ENCODE measurements around the gene ADORA2B. TPM values are rescaled to one million over a fixed set of nuclear protein-coding genes. Genes with fewer than 3 reads are reported as not detected.
A peak's percentile ranks its signal among the peaks of the same experiment; 100 is the strongest.

Gene ADORA2B
- total RNA-seq, 2 donors from 2014 or later: 1.3 to 14.6 TPM

DNA sequence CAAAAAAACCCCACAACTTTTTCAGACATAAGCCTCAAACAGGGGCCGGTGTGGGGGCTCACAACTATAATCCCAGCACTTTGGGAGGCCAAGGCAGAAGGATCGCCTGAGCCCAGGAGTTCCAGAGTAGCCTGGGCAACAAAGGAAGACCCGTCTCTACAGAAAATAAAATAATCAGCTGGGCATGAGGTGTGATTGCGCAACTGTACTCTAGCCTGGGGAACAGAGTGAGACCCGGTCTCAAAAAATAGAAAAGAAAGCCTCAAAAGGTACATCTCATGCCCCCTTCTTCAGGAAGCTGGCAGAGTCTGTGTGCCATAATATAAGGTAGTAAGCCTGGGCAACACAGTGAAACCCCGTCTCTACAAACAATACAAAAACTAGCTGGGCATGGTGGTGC lies 51.4 kb downstream of the ADORA2B start:
- Histone ChIP-seq H3K9me3 (no peaks in the 10 kb centered on the region), H3K4me3 (no peak overlapping the region), H3K4me1 (replicated peaks) (peaks cover 7% of the 10 kb centered on the region), H3K36me3 (no peaks in the 10 kb centered on the region), H3K27ac (no peak overlapping the region), H3K27me3 (replicated peaks; ENCODE audit: insufficient read depth) (no peaks in the 10 kb centered on the region)
- TF ChIP-seq POLR2AphosphoS5 (IDR thresholded peaks at IDR 0.05) (no peak), POLR2A (IDR thresholded peaks at IDR 0.05) (no peak)
- TF ChIP-seq, protein P1, sequence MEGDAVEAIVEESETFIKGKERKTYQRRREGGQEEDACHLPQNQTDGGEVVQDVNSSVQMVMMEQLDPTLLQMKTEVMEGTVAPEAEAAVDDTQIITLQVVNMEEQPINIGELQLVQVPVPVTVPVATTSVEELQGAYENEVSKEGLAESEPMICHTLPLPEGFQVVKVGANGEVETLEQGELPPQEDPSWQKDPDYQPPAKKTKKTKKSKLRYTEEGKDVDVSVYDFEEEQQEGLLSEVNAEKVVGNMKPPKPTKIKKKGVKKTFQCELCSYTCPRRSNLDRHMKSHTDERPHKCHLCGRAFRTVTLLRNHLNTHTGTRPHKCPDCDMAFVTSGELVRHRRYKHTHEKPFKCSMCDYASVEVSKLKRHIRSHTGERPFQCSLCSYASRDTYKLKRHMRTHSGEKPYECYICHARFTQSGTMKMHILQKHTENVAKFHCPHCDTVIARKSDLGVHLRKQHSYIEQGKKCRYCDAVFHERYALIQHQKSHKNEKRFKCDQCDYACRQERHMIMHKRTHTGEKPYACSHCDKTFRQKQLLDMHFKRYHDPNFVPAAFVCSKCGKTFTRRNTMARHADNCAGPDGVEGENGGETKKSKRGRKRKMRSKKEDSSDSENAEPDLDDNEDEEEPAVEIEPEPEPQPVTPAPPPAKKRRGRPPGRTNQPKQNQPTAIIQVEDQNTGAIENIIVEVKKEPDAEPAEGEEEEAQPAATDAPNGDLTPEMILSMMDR (IDR thresholded peaks at IDR 0.05): no peak
- 79% methylated on average over 6 of the region's 6 CpGs for WGBS
- DNase-seq (ENCODE audit: low spot score): no peak
- intact Hi-C loops (cut with DNase I): no loop called here

DNA sequence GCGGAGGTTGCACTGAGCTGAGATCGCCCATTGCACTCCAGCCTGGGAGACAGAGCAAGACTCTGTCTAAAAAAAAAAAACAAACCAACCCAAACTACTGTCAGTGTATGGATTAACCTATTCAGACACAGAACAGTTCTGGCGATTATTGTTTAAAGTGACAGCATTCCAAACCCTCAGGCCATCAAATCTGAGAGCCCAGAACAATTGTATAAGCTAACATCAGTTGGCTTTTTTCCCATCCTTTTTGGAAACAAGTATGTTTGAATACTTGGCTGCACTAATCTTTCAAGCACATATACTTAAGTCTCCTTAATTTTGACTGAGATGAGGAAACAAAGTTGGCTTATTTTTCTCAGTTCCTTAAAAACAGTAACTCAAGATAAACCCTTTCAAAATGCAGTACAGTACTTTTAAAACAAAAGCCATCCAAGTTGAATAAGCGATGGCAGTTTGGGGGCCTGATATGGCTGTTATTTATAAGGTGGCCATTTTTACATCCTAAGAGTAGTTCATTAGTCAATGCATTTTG lies 53.2 kb downstream of the ADORA2B start:
- WGBS: 71% methylated on average over 4 of the region's 4 CpGs
- Histone ChIP-seq H3K27ac (peak overlapping the region in 1 of 2 donors; percentile 97), H3K27me3 (replicated peaks; ENCODE audit: insufficient read depth) (no peaks in the 10 kb centered on the region), H3K4me1 (replicated peaks) (peaks cover 7% of the 10 kb centered on the region), H3K4me3 (no peak overlapping the region), H3K9me3 (no peaks in the 10 kb centered on the region), H3K36me3 (peaks cover 0 to 8% of the 10 kb centered on the region in 2 donors)
- intact Hi-C loops (cut with DNase I): loop anchor here (2.0 kb wide), 1 partner anchor 169 kb away; no protein-coding TSS in a partner anchor
- DNase-seq (ENCODE audit: low spot score): no peak
- TF ChIP-seq, protein P1 (IDR thresholded peaks at IDR 0.05): no peak
- TF ChIP-seq POLR2AphosphoS5 (IDR thresholded peaks at IDR 0.05) (no peak), POLR2A (IDR thresholded peaks at IDR 0.05) (no peak)

- TF ChIP-seq POLR2A (IDR thresholded peaks at IDR 0.05): peak; percentile 99
- TF ChIP-seq, protein P1 (IDR thresholded peaks at IDR 0.05): peak in 1 of 4 experiments; percentile 31
- TF ChIP-seq POLR2AphosphoS5 (IDR thresholded peaks at IDR 0.05): peak; percentile 98
- Histone ChIP-seq H3K4me1 (replicated peaks) (peaks cover 7% of the 10 kb centered on the region), H3K36me3 (peaks cover 0 to 14% of the 10 kb centered on the region in 2 donors), H3K4me3 (peak within 1 kb of the TSS; percentile 63 to 84), H3K27ac (peak within 1 kb of the TSS; percentile 92 to 97), H3K27me3 (replicated peaks; ENCODE audit: insufficient read depth) (no peaks in the 10 kb centered on the region), H3K9me3 (no peaks in the 10 kb centered on the region)
- intact Hi-C loops (cut with DNase I): loop anchor here (2.0 kb wide), 1 partner anchor 171 kb away; no protein-coding TSS in a partner anchor
- under 1% methylated on average over 38 of the region's 91 CpGs for WGBS
- DNase-seq (ENCODE audit: low spot score): peak; percentile 97
Observed at GRCh38 chr17:15999141-15999973, 54.4 kb downstream of the ADORA2B start, which contains the start of the genes TTC19 and ZSWIM7. TTC19 (plus strand) TSS chr17:15999824; CDS start chr17:15999849, 25 bp downstream. ZSWIM7 (minus strand) TSS chr17:15999704; CDS start chr17:15999594, 110 bp downstream.

DNA sequence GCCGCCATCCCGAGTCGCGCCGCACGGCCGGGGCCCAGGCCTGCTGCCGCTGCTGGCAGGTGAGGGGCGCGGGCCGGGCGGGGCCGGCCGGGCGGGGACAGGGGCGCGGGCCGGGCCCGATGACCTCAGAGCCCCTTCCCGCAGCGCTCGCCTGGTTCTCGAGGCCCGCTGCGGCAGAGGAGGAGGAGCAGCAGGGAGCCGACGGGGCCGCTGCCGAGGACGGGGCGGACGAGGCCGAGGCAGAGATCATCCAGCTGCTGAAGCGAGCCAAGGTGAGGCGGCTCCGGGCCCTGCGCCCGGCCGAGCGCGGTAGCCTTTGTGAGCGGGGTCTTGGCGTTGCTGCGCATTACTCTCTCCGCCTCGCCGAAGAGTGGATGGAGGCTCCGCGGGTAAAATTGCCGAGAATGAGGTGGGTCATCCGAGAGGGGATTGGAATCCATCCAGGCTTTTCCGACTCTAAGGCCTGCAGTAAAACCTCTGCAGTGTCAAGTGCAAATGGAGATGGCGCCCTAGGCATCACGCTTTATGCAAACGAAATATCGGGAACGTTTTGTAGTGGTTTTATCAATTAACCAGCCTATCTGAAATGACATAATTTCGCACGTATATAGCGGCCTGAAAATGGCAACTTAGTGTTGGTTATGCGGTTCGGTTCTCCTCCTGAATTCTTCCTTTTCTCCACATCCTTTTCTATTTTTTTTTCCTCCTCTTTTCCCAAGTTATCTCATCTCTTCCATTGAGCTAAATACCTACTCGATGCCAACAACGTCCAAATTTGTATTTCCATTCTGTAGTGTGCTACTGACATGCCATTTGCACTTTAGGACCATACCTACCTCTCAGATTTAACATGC lies 55.3 kb downstream of the ADORA2B start:
- TF ChIP-seq POLR2AphosphoS5 (IDR thresholded peaks at IDR 0.05) (peak; percentile 15), POLR2A (IDR thresholded peaks at IDR 0.05) (no peak)

More for the DNA sequence above, 55.3 kb downstream of the ADORA2B start:
- Histone ChIP-seq H3K4me1 (replicated peaks) (peaks cover 7% of the 10 kb centered on the region), H3K4me3 (peak overlapping the region; percentile 63 to 84), H3K27me3 (replicated peaks; ENCODE audit: insufficient read depth) (no peaks in the 10 kb centered on the region), H3K9me3 (no peaks in the 10 kb centered on the region), H3K36me3 (peaks cover 0 to 22% of the 10 kb centered on the region in 2 donors), H3K27ac (peak overlapping the region; percentile 92 to 97)
- 1% methylated on average over 30 of the region's 64 CpGs for WGBS
- intact Hi-C loops (cut with DNase I): loop anchor here (2.0 to 5.0 kb wide), 2 partner anchors 171 to 217 kb away; partner anchors contain the start of genes NCOR1 and PIGL
- peak; percentile 17 for DNase-seq (ENCODE audit: low spot score)

Data from prostate gland (tissue), 2 donors.